Limb (tissue), 2 donors: ENCODE data around the gene SPATA31A5.
"Not testable (repeated sequence)": the region's sequence is repeated elsewhere in the genome, so short reads cannot be mapped to it uniquely, and the experiment has no call there.

ENCODE experiments used
- DNase-seq, 2 donors: peaks; one replicate each; pipeline ENCODE4 v3.0.0-alpha.2; 2016; ENCODE audit errors: extremely low spot score in 2 of 2

SPATA31A5 gene

DNA sequence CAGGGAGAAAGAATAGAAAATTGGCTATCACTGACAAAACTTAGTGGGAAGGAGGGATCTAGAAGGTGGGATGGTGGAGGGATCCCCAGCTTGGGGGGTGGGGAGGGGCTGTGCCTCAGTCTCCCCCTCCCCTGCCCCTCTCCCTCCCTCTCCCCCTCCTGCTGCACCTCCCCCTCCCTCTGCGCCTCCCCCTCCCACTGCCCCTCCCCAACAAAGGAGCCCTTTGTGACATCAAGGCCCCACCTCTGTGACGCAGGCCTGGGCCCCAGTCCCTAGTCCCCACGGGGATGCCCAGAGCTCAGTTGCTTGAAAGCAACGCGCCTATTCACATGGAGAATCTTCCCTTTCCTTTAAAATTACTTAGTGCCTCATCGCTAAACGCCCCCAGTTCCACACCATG, at the start of gene SPATA31A5:
SPATA31A5 (plus strand) TSS at position 301 of the 400 bp plus-strand sequence; CDS start at position 330, 29 bp downstream.
- DNase-seq = not testable (repeated sequence)

DNA sequence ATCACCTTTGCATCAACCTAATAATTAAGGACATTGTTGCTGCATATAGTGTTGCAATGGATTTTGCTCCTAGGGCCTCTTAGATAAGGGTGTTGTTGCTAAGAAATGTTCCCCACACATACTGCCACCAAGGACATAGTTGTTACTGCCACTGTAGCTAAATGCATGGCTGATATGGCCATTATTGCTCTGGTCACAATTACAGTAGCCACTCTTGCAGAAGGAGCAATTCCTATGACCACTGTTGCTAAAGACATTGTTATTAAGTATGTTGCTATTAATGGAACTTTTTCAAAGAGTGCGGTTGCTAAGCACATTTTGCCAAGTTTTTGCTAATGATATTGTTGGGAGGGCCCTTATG, 48.8 kb downstream of the SPATA31A5 start:
- not testable (repeated sequence) for DNase-seq

DNA sequence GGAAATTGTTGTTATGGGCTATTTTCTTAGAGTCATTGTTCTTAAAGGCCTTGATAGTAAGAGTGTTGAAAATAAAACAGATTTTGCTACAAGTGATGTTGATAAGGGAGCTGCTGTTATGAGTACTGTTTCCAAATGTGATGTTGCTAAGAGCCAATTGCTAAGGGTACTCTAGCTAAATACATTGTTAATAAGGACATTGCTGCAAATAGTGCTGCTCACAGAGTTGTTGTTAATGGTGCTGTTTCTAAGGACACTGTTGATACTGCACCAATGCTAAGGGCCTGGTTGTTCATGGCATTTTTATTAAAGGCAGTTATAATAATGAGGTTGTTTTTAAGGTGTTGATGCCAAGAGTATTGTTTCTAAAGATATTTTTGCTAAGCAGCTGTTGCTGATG, 52.2 kb downstream of the SPATA31A5 start:
- DNase-seq = not testable (repeated sequence)
